Neural cell (in vitro differentiated cells): ENCODE results near the gene LCE2A. TPM values are rescaled to one million over a fixed set of nuclear protein-coding genes. Genes with fewer than 3 reads are reported as not detected.
"Not testable (repeated sequence)": the region's sequence is repeated elsewhere in the genome, so short reads cannot be mapped to it uniquely, and the experiment has no call there.

Experiments used
- H2AFZ ChIP-seq: fragments of 200-600, 300-800 bp; sonication (generic), shearing (Covaris generic); 2 replicates; pipeline ENCODE4 v1.6.0; 2014; ENCODE audit warnings: low read depth, mild to moderate bottlenecking, antibody characterized with exemption, low read length, moderate library complexity
- H3F3A ChIP-seq: fragments of 200-600 bp; shearing (Covaris generic); 2 replicates; pipeline ENCODE4 v1.6.1; 2016; ENCODE audit warnings: mild to moderate bottlenecking, moderate library complexity, mixed read lengths, antibody characterized with exemption, low read length; ENCODE audit not compliant: insufficient read depth, poor library complexity, severe bottlenecking
- H3K27ac ChIP-seq: fragments of 200-600, 300-800 bp; sonication (generic), shearing (Covaris generic); 2 replicates; pipeline ENCODE4 v1.5.1; 2014; ENCODE audit warnings: mild to moderate bottlenecking, low read length, moderate library complexity
- H3K27me3 ChIP-seq: fragments of 300-800, 200-600 bp; sonication (generic), shearing (Covaris generic); 2 replicates; pipeline ENCODE4 v1.6.0; 2014; ENCODE audit warnings: mild to moderate bottlenecking, low read depth, low read length, moderate library complexity; ENCODE audit not compliant: insufficient read depth
- H3K36me3 ChIP-seq: fragments of 300-800, 200-600 bp; sonication (generic), shearing (Covaris generic); 2 replicates; pipeline ENCODE4 v1.5.1; 2014; ENCODE audit warnings: mild to moderate bottlenecking, antibody characterized with exemption, low read length, moderate library complexity; ENCODE audit not compliant: insufficient read depth
- H3K4me2 ChIP-seq: fragments of 300-800, 200-600 bp; sonication (generic), shearing (Covaris generic); 2 replicates; pipeline ENCODE4 v1.6.0; 2014; ENCODE audit warnings: mild to moderate bottlenecking, low read length
- H3K4me3 ChIP-seq: fragments of 300-800, 200-600 bp; sonication (generic), shearing (Covaris generic); 2 replicates; pipeline ENCODE4 v1.5.1; 2014; ENCODE audit warnings: mild to moderate bottlenecking, low read length, moderate library complexity
- H3K79me2 ChIP-seq: fragments of 200-600 bp; shearing (Covaris generic); replicated peaks from 2 replicates; pipeline ENCODE4 v1.6.0; 2014; ENCODE audit warnings: mild to moderate bottlenecking, low read length, moderate library complexity; ENCODE audit not compliant: insufficient read depth
- H3K9ac ChIP-seq: fragments of 300-800, 200-600 bp; sonication (generic), shearing (Covaris generic); 2 replicates; pipeline ENCODE4 v1.6.1; 2016; ENCODE audit warnings: mild to moderate bottlenecking, low read length, mixed read lengths
- H3K9me2 ChIP-seq: fragments of 200-600 bp; shearing (Covaris generic); 2 replicates; pipeline ENCODE4 v1.6.1; 2016; ENCODE audit warnings: mild to moderate bottlenecking, low read length, mixed read lengths; ENCODE audit not compliant: insufficient read depth
- H3K9me3 ChIP-seq: fragments of 200-600, 300-800 bp; sonication (generic), shearing (Covaris generic); 2 replicates; pipeline ENCODE4 v1.6.1; 2016; ENCODE audit warnings: mild to moderate bottlenecking, mixed run types, low read length, moderate library complexity, mixed read lengths
- H4K20me1 ChIP-seq: fragments of 200-600 bp; shearing (Covaris generic); 2 replicates; pipeline ENCODE4 v1.6.1; 2016; ENCODE audit warnings: mild to moderate bottlenecking, mixed run types; ENCODE audit not compliant: insufficient read depth
- CTCF ChIP-seq: fragments of 450-650 bp; IDR thresholded peaks from 2 replicates; pipeline ENCODE4 v1.5.1; 2014; ENCODE audit warnings: antibody characterized with exemption, mild to moderate bottlenecking, moderate library complexity; ENCODE audit not compliant: poor library complexity, severe bottlenecking
- EP300 ChIP-seq: fragments of 450-650 bp; conservative IDR thresholded peaks from 2 replicates; pipeline ENCODE4 v1.6.1; 2014; ENCODE audit warnings: antibody characterized with exemption, mild to moderate bottlenecking, moderate library complexity; ENCODE audit not compliant: poor library complexity, severe bottlenecking
- EZH2 ChIP-seq: fragments of 200-600, 300-800 bp; shearing (Covaris generic), sonication (generic); IDR thresholded peaks from 2 replicates; pipeline ENCODE4 v1.6.1; 2014; ENCODE audit warnings: antibody characterized with exemption, low read length, borderline replicate concordance, mild to moderate bottlenecking; ENCODE audit not compliant: insufficient read depth, poor library complexity, severe bottlenecking
- MXI1 ChIP-seq: fragments of 450-650 bp; conservative IDR thresholded peaks from 2 replicates; pipeline ENCODE4 v1.6.1; 2014; ENCODE audit warnings: antibody characterized with exemption, mild to moderate bottlenecking; ENCODE audit not compliant: poor library complexity, severe bottlenecking
- POLR2AphosphoS5 ChIP-seq: IDR thresholded peaks from 2 replicates; pipeline ENCODE4 v1.6.1; 2012
- RAD21 ChIP-seq: fragments of 450-650 bp; conservative IDR thresholded peaks from 2 replicates; pipeline ENCODE4 v1.6.1; 2014; ENCODE audit warnings: antibody characterized with exemption, mild to moderate bottlenecking, moderate library complexity
- SMC3 ChIP-seq: fragments of 450-650 bp; conservative IDR thresholded peaks from 2 replicates; pipeline ENCODE4 v1.6.1; 2014; ENCODE audit warnings: antibody characterized with exemption, mild to moderate bottlenecking, moderate library complexity; ENCODE audit not compliant: poor library complexity
- TAF1 ChIP-seq: IDR thresholded peaks from 2 replicates; pipeline ENCODE4 v1.6.1; 2012; ENCODE audit warnings: low read depth
- polyA plus RNA-seq: library from polyadenylated mRNA; depleted of rRNA; stranded (reverse); fragments of >200 nt; gene quantifications from 2 replicates; pipeline ENCODE4 v1.2.3, GENCODE V29; 2014
- TF ChIP-seq, protein P1 (sequence below): IDR thresholded peaks from 2 replicates; pipeline ENCODE4 v1.6.1; 2012; ENCODE audit warnings: borderline replicate concordance

The LCE2A gene
- polyA plus RNA-seq, 1 donor from 2014 or later, result not detected

DNA sequence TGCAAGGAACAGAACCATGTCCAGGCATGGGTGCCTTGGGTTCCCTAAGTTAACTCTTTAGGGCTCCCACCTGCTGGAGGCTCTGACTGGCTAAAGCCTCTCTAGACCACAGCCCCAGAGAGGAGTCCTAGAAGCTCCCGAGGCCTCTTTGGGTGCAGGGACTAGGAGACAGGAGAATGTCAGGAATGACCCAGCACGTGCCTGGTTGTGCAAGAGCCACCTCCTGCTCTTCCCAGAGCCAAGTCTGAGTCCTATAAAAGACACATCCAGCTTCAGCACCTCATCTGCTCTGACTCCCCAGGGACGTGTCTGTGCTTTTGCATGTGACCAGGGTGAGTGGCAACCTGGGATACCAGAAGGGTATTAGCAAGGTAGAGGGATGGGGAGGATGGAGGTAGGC lies 35.0 kb upstream of the LCE2A start, which contains the start of gene LCE2D:
LCE2D (plus strand) TSS at position 283 of the 400 bp plus-strand sequence. CDS start 726 bp downstream, outside the sequence.
- H3K4me3 ChIP-seq, result no peak within 1 kb of the TSS
- H3K27me3 ChIP-seq, result no peaks in the 10 kb centered on the region
- H4K20me1 ChIP-seq, result no peaks in the 10 kb centered on the region
- H2AFZ ChIP-seq, result no peak within 1 kb of the TSS
- no peak within 1 kb of the TSS for H3K27ac ChIP-seq
- H3K4me2 ChIP-seq, result no peak within 1 kb of the TSS
- no peaks in the 10 kb centered on the region for H3F3A ChIP-seq
- H3K9me2 ChIP-seq, result no peaks in the 10 kb centered on the region
- H3K9ac ChIP-seq, result no peak within 1 kb of the TSS
- H3K36me3 ChIP-seq, result no peaks in the 10 kb centered on the region
- peaks cover 5% of the 10 kb centered on the region for H3K9me3 ChIP-seq
- no peaks in the 10 kb centered on the region for H3K79me2 ChIP-seq
- TF ChIP-seq EP300 (no peak), TAF1 (no peak), EZH2 (no peak), CTCF (no peak), POLR2AphosphoS5 (no peak)
- TF ChIP-seq, protein P1, sequence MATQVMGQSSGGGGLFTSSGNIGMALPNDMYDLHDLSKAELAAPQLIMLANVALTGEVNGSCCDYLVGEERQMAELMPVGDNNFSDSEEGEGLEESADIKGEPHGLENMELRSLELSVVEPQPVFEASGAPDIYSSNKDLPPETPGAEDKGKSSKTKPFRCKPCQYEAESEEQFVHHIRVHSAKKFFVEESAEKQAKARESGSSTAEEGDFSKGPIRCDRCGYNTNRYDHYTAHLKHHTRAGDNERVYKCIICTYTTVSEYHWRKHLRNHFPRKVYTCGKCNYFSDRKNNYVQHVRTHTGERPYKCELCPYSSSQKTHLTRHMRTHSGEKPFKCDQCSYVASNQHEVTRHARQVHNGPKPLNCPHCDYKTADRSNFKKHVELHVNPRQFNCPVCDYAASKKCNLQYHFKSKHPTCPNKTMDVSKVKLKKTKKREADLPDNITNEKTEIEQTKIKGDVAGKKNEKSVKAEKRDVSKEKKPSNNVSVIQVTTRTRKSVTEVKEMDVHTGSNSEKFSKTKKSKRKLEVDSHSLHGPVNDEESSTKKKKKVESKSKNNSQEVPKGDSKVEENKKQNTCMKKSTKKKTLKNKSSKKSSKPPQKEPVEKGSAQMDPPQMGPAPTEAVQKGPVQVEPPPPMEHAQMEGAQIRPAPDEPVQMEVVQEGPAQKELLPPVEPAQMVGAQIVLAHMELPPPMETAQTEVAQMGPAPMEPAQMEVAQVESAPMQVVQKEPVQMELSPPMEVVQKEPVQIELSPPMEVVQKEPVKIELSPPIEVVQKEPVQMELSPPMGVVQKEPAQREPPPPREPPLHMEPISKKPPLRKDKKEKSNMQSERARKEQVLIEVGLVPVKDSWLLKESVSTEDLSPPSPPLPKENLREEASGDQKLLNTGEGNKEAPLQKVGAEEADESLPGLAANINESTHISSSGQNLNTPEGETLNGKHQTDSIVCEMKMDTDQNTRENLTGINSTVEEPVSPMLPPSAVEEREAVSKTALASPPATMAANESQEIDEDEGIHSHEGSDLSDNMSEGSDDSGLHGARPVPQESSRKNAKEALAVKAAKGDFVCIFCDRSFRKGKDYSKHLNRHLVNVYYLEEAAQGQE, result no peak

GRCh38 chr1:152666171-152666570 lies 32.0 kb upstream of the LCE2A start:
- H3F3A ChIP-seq, H3K27me3 ChIP-seq, H3K9ac ChIP-seq, H3K9me2 ChIP-seq, H3K36me3 ChIP-seq, H3K4me3 ChIP-seq, H4K20me1 ChIP-seq, H3K27ac ChIP-seq, H3K79me2 ChIP-seq, H3K4me2 ChIP-seq, H2AFZ ChIP-seq, H3K9me3 ChIP-seq: not testable (repeated sequence)

GRCh38 chr1:152667648-152668047 lies 30.5 kb upstream of the LCE2A start:
- Histone ChIP-seq H3K9me3 (peaks cover 9% of the 10 kb centered on the region), H3K9me2 (no peaks in the 10 kb centered on the region), H3F3A (no peaks in the 10 kb centered on the region), H3K9ac (no peak overlapping the region), H3K4me3 (no peak overlapping the region), H3K4me2 (no peak overlapping the region), H3K27ac (no peak overlapping the region), H3K36me3 (no peaks in the 10 kb centered on the region), H3K27me3 (no peaks in the 10 kb centered on the region), H3K79me2 (no peaks in the 10 kb centered on the region), H2AFZ (no peak overlapping the region), H4K20me1 (no peaks in the 10 kb centered on the region)
- TF ChIP-seq, protein P1, result no peak
- TF ChIP-seq POLR2AphosphoS5, result no peak
- no peak for TF ChIP-seq EZH2
- TF ChIP-seq RAD21, result no peak
- TF ChIP-seq EP300, result no peak
- TF ChIP-seq TAF1, result no peak
- no peak for TF ChIP-seq SMC3
- no peak for TF ChIP-seq MXI1
- TF ChIP-seq CTCF, result no peak
